Stimulated activated CD4-positive, alpha-beta T cell treated with anti-CD3 and anti-CD28 coated beads, Interleukin-2, amount 100 ng/mL, for 48 hours (primary cell): ENCODE results near the gene TET3.
"Not testable (repeated sequence)": the region's sequence is repeated elsewhere in the genome, so short reads cannot be mapped to it uniquely, and the experiment has no call there.

Source experiments
- DNase-seq, 2 donors: peaks; one replicate each; pipeline ENCODE4 v3.0.0-alpha.2; 2020

TET3 gene

GRCh38 chr2:73984203-73984921 is at the start of gene TET3:
TSS of gene TET3 (plus strand) at chr2:73984910. CDS start at chr2:73986404, 1,494 bp downstream.
- DNase-seq: peak in 1 of 2 donors; percentile 57

GRCh38 chr2:73935641-73936040 is 49.1 kb upstream of the TET3 start:
- no peak for DNase-seq

- DNase-seq: no peak
Observed at GRCh38 chr2:73937103-73937885, 47.4 kb upstream of the TET3 start.

GRCh38 chr2:73937899-73938298 is 46.8 kb upstream of the TET3 start:
- DNase-seq: no peak

GRCh38 chr2:73938718-73939352 is 45.9 kb upstream of the TET3 start:
- DNase-seq: no peak

GRCh38 chr2:73939419-73939818 is 45.3 kb upstream of the TET3 start:
- no peak for DNase-seq

GRCh38 chr2:73940066-73940465 is 44.6 kb upstream of the TET3 start:
- not testable (repeated sequence) for DNase-seq

- DNase-seq: no peak
Observed at GRCh38 chr2:73942664-73943063, 42.0 kb upstream of the TET3 start.

GRCh38 chr2:73944714-73945113 is 40.0 kb upstream of the TET3 start:
- DNase-seq: no peak

- DNase-seq: no peak
Observed at GRCh38 chr2:73946215-73946614, 38.5 kb upstream of the TET3 start.

GRCh38 chr2:73946666-73947065 is 38.0 kb upstream of the TET3 start:
- DNase-seq: no peak

- DNase-seq: no peak
Observed at GRCh38 chr2:73947412-73948018, 37.2 kb upstream of the TET3 start.

GRCh38 chr2:73949802-73950201 is 34.9 kb upstream of the TET3 start:
- no peak for DNase-seq

- DNase-seq: no peak
Observed at GRCh38 chr2:73952499-73953446, 31.9 kb upstream of the TET3 start.

GRCh38 chr2:73956218-73956865 is 28.4 kb upstream of the TET3 start:
- no peak for DNase-seq

- DNase-seq: no peak
Observed at GRCh38 chr2:73961274-73961673, 23.4 kb upstream of the TET3 start.

GRCh38 chr2:73961823-73962615 is 22.7 kb upstream of the TET3 start:
- no peak for DNase-seq

- DNase-seq: no peak
Observed at GRCh38 chr2:73962798-73963197, 21.9 kb upstream of the TET3 start.

GRCh38 chr2:73963385-73964120 is 21.2 kb upstream of the TET3 start:
- DNase-seq: peak in 1 of 2 donors; percentile 36

GRCh38 chr2:73964223-73964622 is 20.5 kb upstream of the TET3 start:
- DNase-seq: no peak
